Measurements from ENCODE around the gene RARRES2.

GRCh38 chr7:150357270-150357669, 15.8 kb upstream of the RARRES2 start:
- TF ChIP-seq SUZ12 (IDR thresholded peaks at IDR 0.05) (no peak), SP1 (IDR thresholded peaks at IDR 0.05) (no peak), LEF1 (IDR thresholded peaks at IDR 0.05; ENCODE audit: borderline replicate concordance) (no peak), L3MBTL2 (conservative IDR thresholded peaks at IDR 0.05) (no peak), FOXM1 (IDR thresholded peaks at IDR 0.05; ENCODE audit: borderline replicate concordance) (no peak), NFRKB (IDR thresholded peaks at IDR 0.05) (no peak)

Data from HEK293T (cell line).